ENCODE results near the gene COL9A3.

COL9A3 gene

DNA sequence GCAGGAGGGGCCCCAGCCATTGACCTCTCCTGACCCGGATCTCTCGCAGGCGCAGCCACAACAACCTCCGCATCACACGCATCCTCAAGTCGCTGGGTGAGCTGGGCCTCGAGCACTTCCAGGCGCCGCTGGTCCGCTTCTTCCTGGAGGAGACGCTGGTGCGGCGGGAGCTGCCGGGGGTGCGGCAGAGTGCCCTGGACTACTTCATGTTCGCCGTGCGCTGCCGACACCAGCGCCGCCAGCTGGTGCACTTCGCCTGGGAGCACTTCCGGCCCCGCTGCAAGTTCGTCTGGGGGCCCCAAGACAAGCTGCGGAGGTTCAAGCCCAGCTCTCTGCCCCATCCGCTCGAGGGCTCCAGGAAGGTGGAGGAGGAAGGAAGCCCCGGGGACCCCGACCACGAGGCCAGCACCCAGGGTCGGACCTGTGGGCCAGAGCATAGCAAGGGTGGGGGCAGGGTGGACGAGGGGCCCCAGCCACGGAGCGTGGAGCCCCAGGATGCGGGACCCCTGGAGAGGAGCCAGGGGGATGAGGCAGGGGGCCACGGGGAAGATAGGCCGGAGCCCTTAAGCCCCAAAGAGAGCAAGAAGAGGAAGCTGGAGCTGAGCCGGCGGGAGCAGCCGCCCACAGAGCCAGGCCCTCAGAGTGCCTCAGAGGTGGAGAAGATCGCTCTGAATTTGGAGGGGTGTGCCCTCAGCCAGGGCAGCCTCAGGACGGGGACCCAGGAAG lies 4.5 kb upstream of the COL9A3 start:
- no peak for FAIRE-seq

DNA sequence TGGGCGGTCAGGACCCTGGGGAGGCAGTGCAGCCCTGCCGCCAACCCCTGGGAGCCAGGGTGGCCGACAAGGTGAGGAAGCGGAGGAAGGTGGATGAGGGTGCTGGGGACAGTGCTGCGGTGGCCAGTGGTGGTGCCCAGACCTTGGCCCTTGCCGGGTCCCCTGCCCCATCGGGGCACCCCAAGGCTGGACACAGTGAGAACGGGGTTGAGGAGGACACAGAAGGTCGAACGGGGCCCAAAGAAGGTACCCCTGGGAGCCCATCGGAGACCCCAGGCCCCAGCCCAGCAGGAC lies 4.0 kb upstream of the COL9A3 start:
- FAIRE-seq: no peak

DNA sequence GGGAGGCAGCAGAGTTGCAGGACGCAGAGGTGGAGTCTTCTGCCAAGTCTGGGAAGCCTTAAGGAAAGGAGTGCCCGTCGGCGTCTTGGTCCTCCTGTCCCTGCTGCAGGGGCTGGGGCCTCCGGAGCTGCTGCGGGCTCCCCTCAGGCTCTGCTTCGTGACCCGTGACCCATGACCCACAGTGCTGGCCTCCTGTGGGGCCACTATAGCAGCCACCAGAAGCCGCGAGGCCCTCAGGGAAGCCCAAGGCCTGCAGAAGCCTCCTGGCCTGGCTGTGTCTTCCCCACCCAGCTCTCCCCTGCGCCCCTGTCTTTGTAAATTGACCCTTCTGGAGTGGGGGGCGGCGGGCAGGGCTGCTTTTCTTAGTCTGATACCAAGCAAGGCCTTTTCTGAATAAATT lies 3.3 kb upstream of the COL9A3 start:
- FAIRE-seq: no peak

DNA sequence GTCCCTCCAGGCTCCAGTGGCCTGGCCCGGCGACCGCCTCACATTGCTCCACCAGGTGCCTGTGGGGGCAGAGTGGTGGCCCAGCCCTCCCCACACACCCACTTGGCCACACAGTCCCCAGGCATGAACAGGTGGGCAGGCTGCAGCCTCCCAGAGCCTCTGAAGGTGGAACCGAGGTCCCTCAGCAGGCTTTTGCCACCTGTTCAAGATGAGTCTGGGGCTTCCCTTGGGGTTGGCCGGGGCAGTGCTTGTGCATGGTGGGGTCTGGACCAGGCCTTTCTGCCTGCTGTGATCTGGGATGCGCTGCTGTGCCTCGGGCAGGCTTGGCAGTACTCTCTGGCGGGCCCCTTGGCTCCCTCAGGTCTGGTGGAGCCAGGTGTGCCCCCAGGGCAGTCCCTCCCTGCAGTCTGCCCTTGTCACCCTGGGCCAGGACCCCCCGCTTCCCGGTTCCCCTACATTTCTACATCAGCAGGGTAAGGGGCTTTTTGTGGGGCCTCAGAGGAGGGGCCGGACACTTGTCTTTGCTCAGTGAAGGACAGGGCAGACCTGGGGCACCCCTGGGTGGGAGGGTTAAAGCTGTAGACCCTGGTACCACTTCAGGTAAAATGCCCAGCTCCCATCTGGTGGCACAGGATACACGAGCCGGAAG lies 2.7 kb upstream of the COL9A3 start:
- no peak for FAIRE-seq

DNA sequence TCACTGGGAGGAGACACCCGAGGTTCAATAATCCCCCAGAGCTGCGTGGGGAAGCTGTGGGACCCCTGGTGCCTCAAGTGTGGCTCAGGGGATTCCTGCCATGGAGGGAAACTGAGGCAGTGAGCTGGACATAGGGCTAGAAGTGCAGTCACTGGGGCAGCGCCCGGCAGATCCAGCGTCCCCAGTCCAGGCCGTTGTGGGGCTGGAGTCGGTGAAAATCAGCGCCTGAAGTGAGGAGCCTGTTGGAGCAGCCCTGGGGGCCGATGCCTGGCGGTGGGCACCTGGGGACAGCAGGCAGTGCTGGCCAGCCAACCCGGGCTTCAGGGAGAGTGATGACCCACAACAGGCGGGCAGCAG lies 2.2 kb upstream of the COL9A3 start:
- FAIRE-seq: no peak

DNA sequence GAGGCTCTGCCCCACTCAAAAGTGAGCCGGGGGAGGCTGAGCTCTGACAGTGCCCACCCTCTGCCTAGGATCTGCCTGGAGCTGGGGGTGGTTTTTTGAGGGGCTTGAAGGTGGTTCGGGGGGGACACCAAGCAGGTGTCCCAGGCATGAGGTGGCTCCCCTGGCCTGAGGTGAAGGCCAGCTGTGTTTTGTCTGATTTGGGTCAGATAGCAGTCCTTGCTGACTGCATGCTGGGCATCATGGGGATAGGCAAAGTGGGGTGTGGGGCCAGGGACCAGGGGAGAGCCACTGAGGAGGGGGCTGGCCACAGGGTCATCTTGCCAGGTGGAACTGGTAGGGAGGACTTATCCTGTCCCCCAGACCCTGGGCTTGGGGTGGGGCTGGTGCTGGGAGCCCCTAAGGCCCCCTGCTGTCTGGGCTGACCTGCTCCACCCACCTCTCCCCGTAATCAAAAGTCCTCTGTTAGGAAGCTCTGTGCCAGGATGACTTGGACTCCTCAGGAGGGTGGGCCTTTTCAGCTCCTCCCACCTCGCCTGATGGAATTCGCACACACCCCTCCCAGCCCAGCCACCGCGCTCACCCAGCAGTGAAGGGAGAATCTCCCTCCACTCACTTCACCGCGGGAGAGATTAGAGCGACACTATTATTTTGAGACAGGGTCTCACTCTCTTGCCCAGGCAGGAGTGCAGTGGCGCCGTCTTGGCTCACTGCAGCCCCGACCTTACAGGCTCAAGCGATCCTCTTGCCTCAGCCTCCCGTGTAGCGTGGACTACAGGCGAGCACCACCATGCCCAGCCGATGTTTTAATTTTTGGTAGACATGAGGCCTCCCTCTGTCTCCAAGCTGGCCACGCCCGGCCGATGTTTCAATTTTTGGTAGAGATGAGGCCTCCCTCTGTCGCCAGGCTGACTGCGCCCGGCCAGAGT lies 1.5 kb upstream of the COL9A3 start:
- no peak for FAIRE-seq

DNA sequence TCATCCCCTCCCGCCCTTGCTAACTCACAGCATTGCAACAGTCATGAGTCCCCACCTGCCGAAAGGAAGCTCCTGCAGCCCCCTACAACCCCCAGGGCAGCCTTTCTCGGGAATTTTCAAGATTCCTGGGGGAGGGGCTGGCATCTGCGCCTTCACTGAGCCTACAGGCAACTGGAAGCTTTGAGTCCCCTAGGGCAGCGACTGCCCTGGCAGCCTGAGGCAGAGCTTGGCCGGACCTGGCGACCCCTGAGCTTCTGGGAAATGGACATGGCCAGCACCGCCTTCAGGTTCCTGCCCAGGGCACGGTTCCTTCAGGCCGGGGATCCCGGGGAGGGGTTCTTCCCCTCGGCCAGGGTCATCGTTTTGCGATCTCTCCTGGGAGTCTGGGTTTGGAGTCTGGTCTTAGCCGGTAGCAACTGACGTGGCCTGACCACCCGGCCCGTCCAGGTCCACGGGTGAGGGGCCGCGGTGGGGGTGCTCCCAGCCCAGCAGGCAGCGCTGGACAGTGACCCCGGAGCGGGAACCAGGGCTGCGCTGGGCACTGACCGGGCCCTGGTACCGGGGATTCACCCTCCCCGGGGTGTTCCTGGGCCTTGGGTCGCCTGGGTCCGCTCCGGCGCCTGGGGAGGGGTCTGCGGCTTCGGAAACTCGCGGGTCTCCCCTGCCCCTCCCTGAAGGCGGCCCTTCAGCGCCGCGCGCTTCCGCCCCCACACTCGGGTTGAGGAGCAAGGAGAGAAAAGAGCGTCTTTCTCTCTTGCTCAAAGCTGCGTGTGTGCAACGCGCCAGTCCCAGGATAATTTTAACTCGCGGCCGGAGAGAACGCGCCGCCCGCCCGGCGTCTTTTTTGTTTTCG lies 593 bp upstream of the COL9A3 start:
- no peak for FAIRE-seq

DNA sequence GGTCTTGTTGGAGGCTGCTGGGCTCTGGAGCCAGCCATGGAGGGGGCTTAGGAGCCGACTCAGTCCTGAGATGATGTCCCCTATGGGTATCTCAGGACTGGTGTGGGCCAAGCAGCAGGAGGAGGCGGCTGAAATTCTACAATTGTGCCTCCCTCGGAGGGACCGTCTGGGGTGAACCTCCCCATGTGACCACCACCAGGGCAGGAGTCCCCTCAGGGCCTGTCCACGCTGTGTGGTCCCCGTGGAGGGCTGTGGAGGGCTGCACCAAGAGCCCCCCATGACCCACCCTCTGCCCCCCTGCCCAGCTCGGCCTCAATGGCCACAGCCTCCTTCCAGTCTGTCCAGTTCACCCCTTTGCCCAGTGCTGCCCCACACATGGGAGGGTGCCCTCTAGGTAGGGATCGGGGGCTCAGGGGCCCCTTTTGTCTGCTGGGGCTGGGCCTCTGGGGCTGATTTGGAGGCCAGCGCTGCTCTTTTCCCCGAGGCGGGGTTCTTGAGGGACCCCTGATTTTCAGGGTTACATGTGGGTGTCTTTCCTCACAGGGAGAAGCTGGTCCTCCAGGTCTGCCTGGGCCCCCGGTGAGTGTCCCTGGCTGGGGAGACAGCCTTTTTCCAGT lies 1.2 kb downstream of the COL9A3 start:
- no peak for FAIRE-seq

DNA sequence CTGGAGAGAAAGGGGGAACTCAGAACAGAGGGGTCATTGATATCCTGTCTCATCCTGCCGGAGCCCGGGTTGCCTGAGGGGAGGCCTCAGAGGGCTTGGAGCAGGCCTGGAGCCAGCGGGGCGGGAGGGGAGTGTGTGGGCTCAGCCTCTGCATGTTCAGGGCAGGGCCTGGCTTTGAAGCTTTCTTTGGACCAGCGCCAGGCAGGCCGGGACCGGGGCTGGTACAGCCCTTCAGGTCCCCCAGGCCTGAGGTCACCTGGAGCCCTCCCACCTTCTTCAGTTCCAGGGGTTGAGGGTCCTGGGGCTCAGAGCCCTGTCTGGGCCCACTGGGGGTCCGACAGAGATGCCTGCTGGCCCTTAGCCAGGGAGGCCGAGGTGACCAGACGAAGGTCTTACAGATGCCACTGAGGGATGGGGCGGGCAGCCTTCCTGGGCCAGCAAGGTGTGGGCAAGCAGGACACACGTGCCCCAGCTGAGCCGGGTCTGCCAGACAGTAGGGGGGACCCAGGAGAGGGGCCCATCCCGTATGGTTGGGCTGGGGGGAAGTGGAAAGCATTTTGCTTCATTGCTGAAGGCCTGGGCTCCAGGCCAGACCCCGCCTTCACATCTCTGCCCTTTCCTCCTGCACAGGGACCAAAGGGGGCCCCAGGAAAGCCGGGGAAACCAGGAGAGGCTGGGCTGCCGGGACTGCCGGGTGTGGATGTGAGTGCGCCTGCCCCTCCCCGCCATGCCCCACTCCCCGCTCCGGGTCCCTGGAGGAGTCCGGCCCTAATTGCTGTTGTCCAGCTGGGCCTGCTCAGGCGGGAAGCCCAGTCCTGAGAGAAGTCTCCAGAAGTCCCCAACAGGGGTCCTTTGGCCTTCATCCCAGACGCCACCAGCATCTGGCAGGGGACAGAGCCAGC lies 2.0 kb downstream of the COL9A3 start:
- no peak for FAIRE-seq

DNA sequence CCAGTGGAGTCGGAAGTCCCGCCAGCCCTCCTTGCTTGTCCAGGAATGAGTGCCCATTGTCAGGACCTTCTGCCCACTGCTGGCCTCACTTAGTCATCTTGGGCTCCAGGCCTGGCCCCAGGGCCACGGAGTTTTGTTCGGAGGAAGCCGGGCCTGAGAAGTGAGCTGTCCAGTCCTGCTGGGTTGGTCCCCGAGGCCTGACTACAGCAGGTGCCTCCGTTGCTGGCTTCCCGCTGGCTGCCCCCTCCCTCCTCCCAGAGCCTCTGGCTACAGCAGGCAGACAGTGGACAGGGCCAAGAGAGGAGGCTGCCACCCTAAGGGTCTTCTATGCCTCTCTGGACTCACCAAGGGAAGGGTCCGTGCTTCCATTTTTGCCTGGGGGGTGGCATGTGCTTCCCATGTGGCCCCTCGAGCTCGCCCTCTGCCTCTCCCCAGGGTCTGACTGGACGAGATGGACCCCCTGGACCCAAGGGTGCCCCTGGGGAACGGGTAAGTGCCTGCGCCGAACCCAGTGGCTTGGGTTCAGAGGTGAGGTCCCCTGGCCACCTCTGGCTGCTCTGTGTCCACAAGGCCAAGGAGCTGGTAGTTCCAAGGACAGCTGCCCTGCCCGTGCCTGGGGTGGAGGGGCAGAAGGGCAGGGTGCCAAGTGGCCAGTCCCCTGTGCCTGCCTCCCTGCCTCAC lies 2.8 kb downstream of the COL9A3 start:
- FAIRE-seq: no peak

DNA sequence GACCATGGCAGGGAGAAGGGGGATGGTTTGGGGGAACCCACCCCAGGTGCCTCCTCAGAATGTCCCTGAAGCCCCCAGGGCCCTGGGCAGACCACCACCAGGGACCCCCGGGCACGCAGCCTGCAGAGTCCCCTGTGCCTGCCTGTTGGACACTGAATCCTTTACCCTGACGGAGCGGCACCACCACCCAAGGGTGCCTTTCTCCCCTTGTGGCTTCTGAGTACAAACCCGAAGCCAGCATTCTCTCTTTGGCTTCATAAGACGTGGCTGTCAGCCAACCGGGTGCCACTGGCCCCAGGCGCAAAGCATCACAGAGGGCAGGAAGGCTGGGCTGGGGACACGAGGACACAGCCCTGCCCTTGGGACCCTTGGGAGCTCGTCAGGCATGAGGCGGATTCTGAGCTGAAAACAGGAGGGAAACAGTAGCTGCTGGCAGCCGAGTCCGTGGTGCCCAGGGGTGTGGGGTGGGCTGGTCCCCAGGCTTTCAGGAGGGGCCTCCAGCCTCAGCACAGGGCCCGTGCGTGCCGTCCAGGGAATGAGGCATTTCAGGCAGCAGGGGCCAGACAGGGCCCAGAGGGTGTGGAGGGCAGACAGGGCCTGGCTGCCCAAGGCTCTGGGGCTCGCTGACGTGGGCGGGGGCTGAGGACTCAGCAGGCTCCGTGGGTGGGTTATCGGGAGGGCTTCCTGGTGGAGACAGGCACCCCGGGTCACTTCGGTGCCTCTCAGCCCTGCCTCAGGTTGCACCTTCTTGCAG lies 3.5 kb downstream of the COL9A3 start:
- FAIRE-seq: no peak

DNA sequence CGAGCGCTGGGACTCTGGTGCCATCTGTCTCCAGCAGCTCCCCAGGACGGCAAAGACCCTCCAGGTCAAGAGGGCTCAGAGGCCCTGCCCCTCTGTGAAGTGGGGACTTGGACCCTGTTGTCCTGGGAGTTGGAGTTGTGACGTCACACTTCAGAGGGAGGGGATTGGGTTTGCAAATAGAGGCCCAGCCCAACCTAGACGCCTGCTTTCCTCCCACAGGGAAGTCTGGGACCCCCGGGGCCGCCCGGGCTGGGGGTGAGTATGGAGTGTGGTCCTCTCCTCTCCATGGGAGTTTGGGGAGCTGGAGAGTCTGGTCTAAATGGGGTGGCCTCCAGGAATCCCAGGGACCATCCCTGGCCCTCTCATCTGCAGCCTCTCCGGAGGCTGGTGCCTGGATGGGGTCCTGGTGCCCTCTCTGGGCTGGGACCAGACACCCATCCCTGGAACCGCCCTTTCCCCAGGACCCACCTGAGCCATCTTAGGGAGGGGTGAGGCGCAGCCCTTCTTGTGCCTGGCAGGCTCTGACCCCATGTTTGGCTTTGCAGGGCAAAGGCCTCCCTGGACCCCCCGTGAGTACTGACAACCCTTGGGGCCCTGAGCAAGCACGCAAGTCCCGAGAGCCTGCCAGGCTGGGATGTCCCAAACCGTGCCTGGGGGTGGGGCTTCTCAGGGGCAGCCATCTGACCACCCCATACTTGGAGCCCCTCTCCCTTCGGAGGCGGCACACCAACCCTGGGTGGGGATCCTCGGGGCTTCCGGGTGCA lies 4.3 kb downstream of the COL9A3 start:
- no peak for FAIRE-seq

DNA sequence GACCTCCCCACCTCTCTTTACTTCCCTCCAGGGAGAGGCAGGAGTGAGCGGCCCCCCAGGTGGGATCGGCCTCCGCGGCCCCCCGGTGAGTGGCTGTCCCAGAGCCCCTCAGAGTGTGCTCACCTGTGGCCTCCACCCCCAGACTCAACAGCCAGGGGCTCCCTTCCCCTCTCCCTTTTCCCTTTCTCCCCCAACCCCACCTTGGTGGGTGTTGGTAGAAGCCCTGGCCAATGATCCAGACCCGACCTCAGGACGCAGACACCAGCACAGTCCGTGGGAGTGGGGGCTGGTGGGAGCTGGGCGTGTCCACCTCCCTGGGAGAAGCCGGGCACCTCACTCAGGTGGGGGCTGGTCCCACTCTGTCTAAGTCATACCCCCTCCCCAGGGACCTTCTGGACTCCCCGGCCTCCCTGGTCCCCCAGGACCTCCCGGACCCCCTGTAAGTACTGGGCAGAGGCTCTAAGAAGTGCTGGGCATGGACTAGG lies 4.9 kb downstream of the COL9A3 start:
- no peak for FAIRE-seq

DNA sequence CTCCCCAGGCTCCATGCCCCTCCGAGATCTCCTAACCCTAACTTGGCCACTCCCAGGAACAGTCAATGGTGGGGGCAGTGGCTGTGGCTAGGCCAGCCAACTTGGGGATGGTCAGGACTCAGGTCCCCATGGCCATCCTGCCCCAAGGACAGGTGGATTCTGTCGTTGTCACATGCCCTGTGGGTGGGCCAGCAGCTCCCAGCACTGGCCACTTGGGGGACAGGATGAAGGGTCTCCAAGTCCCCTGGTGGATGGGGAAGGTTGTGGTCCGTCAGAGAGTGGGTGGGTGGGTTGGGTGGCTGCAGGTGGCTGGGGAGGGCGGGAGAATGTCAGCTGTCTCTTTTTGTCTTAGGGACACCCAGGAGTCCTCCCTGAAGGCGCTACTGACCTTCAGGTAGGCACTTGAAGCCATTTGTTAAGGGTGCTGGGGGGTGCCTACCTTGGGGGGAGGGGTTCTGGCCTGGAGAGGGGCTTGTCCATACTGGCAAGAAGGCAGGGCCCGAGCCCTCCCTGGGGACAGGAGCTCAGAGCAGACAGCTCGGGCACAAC lies 5.5 kb downstream of the COL9A3 start:
- FAIRE-seq: no peak

DNA sequence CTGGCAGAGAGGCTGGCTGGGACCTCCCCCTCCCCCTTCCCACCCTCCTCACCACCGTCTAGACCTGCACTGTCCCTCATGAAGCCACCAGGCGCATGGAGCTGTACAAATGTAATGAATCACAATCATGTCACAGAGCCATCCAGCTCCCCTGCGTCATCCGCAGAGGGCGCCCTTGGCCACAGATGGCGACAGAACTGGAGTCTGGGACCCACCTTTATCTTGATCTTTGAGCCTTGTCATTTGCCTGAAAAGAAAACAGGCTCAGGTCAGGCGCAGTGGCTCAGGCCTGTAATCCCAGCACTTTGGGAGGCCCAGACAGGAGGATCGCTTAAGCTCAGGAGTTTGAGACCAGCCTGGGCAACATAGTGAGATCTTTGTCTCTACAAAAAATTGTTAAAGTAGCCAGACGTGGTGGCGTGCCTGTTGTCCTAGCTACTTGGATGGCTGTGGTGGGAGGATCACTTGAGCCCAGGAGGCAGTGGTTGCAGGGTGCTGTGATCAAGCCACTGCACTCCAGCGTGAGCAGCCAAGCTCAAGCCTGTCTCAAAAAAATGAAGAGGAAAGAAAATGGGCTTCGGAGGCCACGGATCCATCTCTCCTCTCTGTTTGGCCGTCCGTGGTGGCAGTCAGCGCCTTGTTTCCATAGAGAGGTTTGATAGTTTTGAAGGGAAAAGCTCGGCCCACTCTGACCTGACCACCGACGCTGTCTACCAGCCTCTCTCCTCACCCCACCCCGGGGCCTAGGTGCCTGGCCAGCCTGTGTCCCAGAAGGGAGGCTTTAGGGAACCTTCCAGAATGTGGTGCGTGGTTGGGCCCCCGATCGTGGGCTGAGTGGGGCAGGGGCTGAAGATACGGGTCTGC lies 6.2 kb downstream of the COL9A3 start:
- FAIRE-seq: no peak

DNA sequence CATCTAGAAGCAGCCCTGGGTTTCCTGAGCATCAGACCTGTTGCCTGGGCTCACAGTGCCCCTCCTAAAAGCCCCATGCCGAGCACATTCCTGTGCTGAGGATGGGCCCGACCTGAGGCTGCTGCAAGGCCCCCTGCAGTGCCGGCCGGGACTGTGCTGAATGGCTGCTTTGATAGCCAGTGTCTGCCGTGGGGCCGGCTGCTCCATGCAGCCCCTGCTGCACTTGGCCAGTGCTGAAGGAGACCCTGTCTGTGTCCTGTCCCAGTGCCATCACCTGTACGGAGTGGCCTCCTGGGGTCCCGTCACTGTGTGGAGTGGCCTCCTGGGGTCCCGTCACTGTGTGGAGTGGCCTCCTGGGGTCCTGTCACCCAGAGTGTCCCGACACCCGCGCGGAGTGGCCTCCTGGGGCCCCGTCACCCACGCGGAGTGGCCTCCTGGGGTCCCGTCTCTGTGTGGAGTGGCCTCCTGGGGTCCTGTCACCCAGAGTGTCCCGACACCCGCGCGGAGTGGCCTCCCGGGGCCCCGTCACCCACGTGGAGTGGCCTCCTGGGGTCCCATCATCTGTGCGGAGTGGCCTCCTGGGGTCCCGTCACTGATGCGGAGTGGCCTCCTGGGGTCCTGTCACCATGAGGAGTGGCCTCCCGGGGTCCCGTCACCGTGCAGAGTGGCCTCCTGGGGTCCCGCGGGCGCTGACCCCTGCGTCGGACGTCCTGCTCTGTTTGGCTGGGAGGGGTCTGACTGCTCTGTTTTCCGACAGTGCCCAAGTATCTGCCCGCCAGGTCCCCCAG lies 7.0 kb downstream of the COL9A3 start:
- no peak for FAIRE-seq

Measured in endometrium (tissue), 2 donors.